ENCODE measurements around the gene TNKS1BP1.

Gene TNKS1BP1

GRCh38 chr11:57343825-57344224 lies 19.1 kb upstream of the TNKS1BP1 start:
- no peaks in the 10 kb centered on the region for H3K36me3 ChIP-seq (ENCODE audit: insufficient read depth)
- no peak overlapping the region for H3K4me2 ChIP-seq
- TF ChIP-seq CTCF (conservative IDR thresholded peaks at IDR 0.05; ENCODE audit: low read depth, low read length): no peak
- no peaks in the 10 kb centered on the region for H3K79me2 ChIP-seq (ENCODE audit: insufficient read depth, low read depth)
- H4K20me1 ChIP-seq (ENCODE audit: insufficient read depth): no peaks in the 10 kb centered on the region
- H3K27me3 ChIP-seq (ENCODE audit: insufficient read depth, low read depth): no peaks in the 10 kb centered on the region
- H3K4me3 ChIP-seq (IDR thresholded peaks at IDR 0.05; ENCODE audit: insufficient read depth, low read depth, low read length): no peak overlapping the region
- H2AFZ ChIP-seq (ENCODE audit: low read depth): no peak overlapping the region
- no peaks in the 10 kb centered on the region for H3K4me1 ChIP-seq (ENCODE audit: low read depth, poor library complexity, severe bottlenecking)
- H3K9ac ChIP-seq: no peak overlapping the region
- H3K27ac ChIP-seq: no peak overlapping the region

- Histone ChIP-seq H3K4me3 (IDR thresholded peaks at IDR 0.05; ENCODE audit: insufficient read depth, low read depth, low read length) (no peak overlapping the region), H3K36me3 (ENCODE audit: insufficient read depth) (no peaks in the 10 kb centered on the region), H3K4me2 (no peak overlapping the region), H3K9ac (no peak overlapping the region), H3K4me1 (ENCODE audit: low read depth, poor library complexity, severe bottlenecking) (no peaks in the 10 kb centered on the region), H2AFZ (ENCODE audit: low read depth) (no peak overlapping the region), H4K20me1 (ENCODE audit: insufficient read depth) (no peaks in the 10 kb centered on the region), H3K27ac (no peak overlapping the region), H3K27me3 (ENCODE audit: insufficient read depth, low read depth) (no peaks in the 10 kb centered on the region), H3K79me2 (ENCODE audit: insufficient read depth, low read depth) (no peaks in the 10 kb centered on the region)
- TF ChIP-seq CTCF (conservative IDR thresholded peaks at IDR 0.05; ENCODE audit: low read depth, low read length): no peak
Observed at GRCh38 chr11:57342702-57343101, 17.9 kb upstream of the TNKS1BP1 start.

GRCh38 chr11:57341250-57341808 lies 16.6 kb upstream of the TNKS1BP1 start:
- Histone ChIP-seq H3K4me3 (IDR thresholded peaks at IDR 0.05; ENCODE audit: insufficient read depth, low read depth, low read length) (no peak overlapping the region), H3K36me3 (ENCODE audit: insufficient read depth) (no peaks in the 10 kb centered on the region), H3K9ac (no peak overlapping the region), H3K4me2 (no peak overlapping the region), H3K4me1 (ENCODE audit: low read depth, poor library complexity, severe bottlenecking) (peaks cover 4% of the 10 kb centered on the region), H2AFZ (ENCODE audit: low read depth) (no peak overlapping the region), H3K27ac (no peak overlapping the region), H3K79me2 (ENCODE audit: insufficient read depth, low read depth) (no peaks in the 10 kb centered on the region), H3K27me3 (ENCODE audit: insufficient read depth, low read depth) (no peaks in the 10 kb centered on the region), H4K20me1 (ENCODE audit: insufficient read depth) (no peaks in the 10 kb centered on the region)
- TF ChIP-seq CTCF (conservative IDR thresholded peaks at IDR 0.05; ENCODE audit: low read depth, low read length): no peak

GRCh38 chr11:57340039-57340615 lies 15.4 kb upstream of the TNKS1BP1 start:
- H3K4me3 ChIP-seq (IDR thresholded peaks at IDR 0.05; ENCODE audit: insufficient read depth, low read depth, low read length): no peak overlapping the region
- H2AFZ ChIP-seq (ENCODE audit: low read depth): no peak overlapping the region

More at GRCh38 chr11:57340039-57340615, 15.4 kb upstream of the TNKS1BP1 start:
- no peak for TF ChIP-seq CTCF (conservative IDR thresholded peaks at IDR 0.05; ENCODE audit: low read depth, low read length)
- Histone ChIP-seq H3K4me2 (no peak overlapping the region), H4K20me1 (ENCODE audit: insufficient read depth) (no peaks in the 10 kb centered on the region), H3K27ac (no peak overlapping the region), H3K27me3 (ENCODE audit: insufficient read depth, low read depth) (no peaks in the 10 kb centered on the region), H3K36me3 (ENCODE audit: insufficient read depth) (no peaks in the 10 kb centered on the region), H3K79me2 (ENCODE audit: insufficient read depth, low read depth) (peaks cover 3% of the 10 kb centered on the region), H3K9ac (no peak overlapping the region), H3K4me1 (ENCODE audit: low read depth, poor library complexity, severe bottlenecking) (peaks cover 8% of the 10 kb centered on the region)
